Osteocyte (in vitro differentiated cells): ENCODE data around the gene ITGAD. TPM values are rescaled to one million over a fixed set of nuclear protein-coding genes. Genes with fewer than 3 reads are reported as not detected.

ENCODE experiments used
- DNase-seq: peaks from one replicate; pipeline ENCODE4 v3.0.0; 2021; ENCODE audit warnings: mixed read lengths; ENCODE audit not compliant: unreplicated experiment; ENCODE audit errors: extremely low spot score
- H3K27ac Mint-ChIP-seq: one replicate; pipeline ENCODE4 v1.8.0; 2021; ENCODE audit warnings: mild to moderate bottlenecking, mixed read lengths; ENCODE audit not compliant: unreplicated experiment
- H3K27me3 Mint-ChIP-seq: one replicate; pipeline ENCODE4 v1.8.0; 2021; ENCODE audit warnings: mixed read lengths; ENCODE audit not compliant: unreplicated experiment
- H3K36me3 Mint-ChIP-seq: one replicate; pipeline ENCODE4 v1.8.0; 2021; ENCODE audit warnings: mixed read lengths; ENCODE audit not compliant: unreplicated experiment
- H3K4me1 Mint-ChIP-seq: one replicate; pipeline ENCODE4 v1.8.0; 2021; ENCODE audit warnings: mixed read lengths; ENCODE audit not compliant: unreplicated experiment
- H3K4me3 Mint-ChIP-seq: one replicate; pipeline ENCODE4 v1.8.0; 2021; ENCODE audit warnings: mild to moderate bottlenecking, moderate library complexity, mixed read lengths; ENCODE audit not compliant: unreplicated experiment
- H3K9me3 Mint-ChIP-seq: one replicate; pipeline ENCODE4 v1.8.0; 2021; ENCODE audit warnings: mixed read lengths; ENCODE audit not compliant: unreplicated experiment
- CTCF ChIP-seq: fragments of 200-600 bp; sonication (generic); IDR thresholded peaks from 2 replicates; pipeline ENCODE4 v1.5.0; 2021; ENCODE audit warnings: antibody characterized with exemption, mild to moderate bottlenecking, moderate library complexity
- total RNA-seq: library from RNA; stranded (reverse); gene quantifications from 2 replicates; pipeline ENCODE4 v1.2.1, GENCODE V29; 2021

Gene ITGAD
- total RNA-seq, 1 donor from 2014 or later, result not detected

- DNase-seq, result no peak
- H3K4me1 Mint-ChIP-seq, result no peaks in the 10 kb centered on the region
- H3K27ac Mint-ChIP-seq, result no peak overlapping the region
- no peak overlapping the region for H3K4me3 Mint-ChIP-seq
- TF ChIP-seq CTCF, result no peak
- H3K27me3 Mint-ChIP-seq, result peaks cover 10% of the 10 kb centered on the region
- H3K36me3 Mint-ChIP-seq, result no peaks in the 10 kb centered on the region
- H3K9me3 Mint-ChIP-seq, result no peaks in the 10 kb centered on the region
Observed at GRCh38 chr16:31411024-31411844, 18.1 kb downstream of the ITGAD start.

GRCh38 chr16:31412750-31413149, 19.6 kb downstream of the ITGAD start:
- no peaks in the 10 kb centered on the region for H3K4me1 Mint-ChIP-seq
- H3K4me3 Mint-ChIP-seq, result no peak overlapping the region
- TF ChIP-seq CTCF, result no peak
- H3K27ac Mint-ChIP-seq, result no peak overlapping the region
- H3K36me3 Mint-ChIP-seq, result no peaks in the 10 kb centered on the region
- peaks cover 10% of the 10 kb centered on the region for H3K27me3 Mint-ChIP-seq
- H3K9me3 Mint-ChIP-seq, result no peaks in the 10 kb centered on the region
- DNase-seq, result no peak

GRCh38 chr16:31413381-31413780, 20.2 kb downstream of the ITGAD start:
- no peaks in the 10 kb centered on the region for H3K4me1 Mint-ChIP-seq
- no peaks in the 10 kb centered on the region for H3K36me3 Mint-ChIP-seq
- no peak for DNase-seq
- no peak overlapping the region for H3K4me3 Mint-ChIP-seq
- H3K9me3 Mint-ChIP-seq, result peaks cover 3% of the 10 kb centered on the region
- no peak overlapping the region for H3K27ac Mint-ChIP-seq
- peaks cover 10% of the 10 kb centered on the region for H3K27me3 Mint-ChIP-seq
- TF ChIP-seq CTCF, result no peak

- Mint-ChIP-seq H3K4me3 (no peak overlapping the region), H3K36me3 (no peaks in the 10 kb centered on the region), H3K4me1 (no peaks in the 10 kb centered on the region), H3K9me3 (peaks cover 3% of the 10 kb centered on the region), H3K27ac (no peak overlapping the region), H3K27me3 (peaks cover 10% of the 10 kb centered on the region)
- no peak for TF ChIP-seq CTCF
- DNase-seq, result no peak
Observed at GRCh38 chr16:31413943-31414342, 20.8 kb downstream of the ITGAD start.

- DNase-seq, result no peak
- TF ChIP-seq CTCF, result no peak
- H3K36me3 Mint-ChIP-seq, result no peaks in the 10 kb centered on the region
- H3K27ac Mint-ChIP-seq, result no peak overlapping the region
- H3K4me3 Mint-ChIP-seq, result no peak overlapping the region
- no peaks in the 10 kb centered on the region for H3K4me1 Mint-ChIP-seq
- H3K27me3 Mint-ChIP-seq, result peaks cover 10% of the 10 kb centered on the region
- H3K9me3 Mint-ChIP-seq, result peaks cover 3% of the 10 kb centered on the region
Observed at GRCh38 chr16:31414706-31415105, 21.6 kb downstream of the ITGAD start.
